Activated T-helper 1 cell treated with anti-CD3 and anti-CD28 coated beads, Interleukin-12 subunit alpha, Interleukin-12 subunit beta, Interleukin-2, Interleukin-4 antibody, amounts not matched to agents 30 ng/mL and 10 ng/mL and 1 ng/mL, durations not matched to agents 14 hours and 24 hours and 36 hours (primary cell): ENCODE data around the gene MLN. TPM values are rescaled to one million over a fixed set of nuclear protein-coding genes. Genes with fewer than 3 reads are reported as not detected.

Experiments used
- DNase-seq: peaks from one replicate; pipeline ENCODE4 v3.0.0; 2021; ENCODE audit warnings: low spot score
- H3K27ac Mint-ChIP-seq: one replicate; pipeline ENCODE4 v1.8.0; 2021; ENCODE audit warnings: mild to moderate bottlenecking, mixed read lengths
- H3K27me3 Mint-ChIP-seq: one replicate; pipeline ENCODE4 v1.8.0; 2022; ENCODE audit warnings: mild to moderate bottlenecking, moderate library complexity, mixed read lengths; ENCODE audit not compliant: insufficient read depth
- H3K36me3 Mint-ChIP-seq: one replicate; pipeline ENCODE4 v1.8.0; 2021; ENCODE audit warnings: low read depth, mixed read lengths
- H3K4me1 Mint-ChIP-seq: one replicate; pipeline ENCODE4 v1.8.0; 2021; ENCODE audit warnings: low read depth, mixed read lengths
- H3K4me3 Mint-ChIP-seq: one replicate; pipeline ENCODE4 v1.8.0; 2021; ENCODE audit warnings: mild to moderate bottlenecking, moderate library complexity, mixed read lengths
- H3K9me3 Mint-ChIP-seq: one replicate; pipeline ENCODE4 v1.8.0; 2021; ENCODE audit warnings: mixed read lengths
- intact Hi-C: fragments of 100-400 bp; cut with micrococcal nuclease; formaldehyde crosslinking; loops from one replicate; pipeline ENCODE4 v1.15.1; 2024
- total RNA-seq: library from RNA; stranded (reverse); gene quantifications from 2 replicates; pipeline ENCODE4 v1.2.3, GENCODE V29; 2022

MLN gene
- total RNA-seq, 1 donor from 2014 or later: not detected

DNA sequence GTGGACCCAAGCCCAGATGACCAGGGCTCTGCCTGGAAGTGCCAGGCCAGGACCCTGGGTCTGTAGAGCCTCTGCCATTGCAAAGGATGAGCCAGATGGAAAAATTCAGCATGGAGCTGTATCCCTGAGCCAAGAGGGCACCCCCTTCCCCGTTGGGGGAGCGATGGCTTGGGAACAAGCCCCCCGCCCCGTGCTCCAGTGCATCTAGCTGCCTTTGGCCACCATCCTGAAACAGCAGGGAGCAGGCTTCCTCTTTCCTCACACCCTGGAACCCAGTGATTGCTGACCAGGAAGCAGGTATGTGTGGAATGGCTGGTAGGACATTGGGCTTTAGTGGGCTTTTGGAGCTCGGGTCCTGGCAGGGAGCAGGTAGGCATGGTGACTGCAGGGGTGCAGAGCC is 2.2 kb downstream of the MLN start:
- Mint-ChIP-seq H3K4me3 (no peak overlapping the region), H3K27ac (no peak overlapping the region), H3K27me3 (peaks cover 11% of the 10 kb centered on the region), H3K4me1 (no peaks in the 10 kb centered on the region), H3K36me3 (no peaks in the 10 kb centered on the region), H3K9me3 (no peaks in the 10 kb centered on the region)
- no peak for DNase-seq
- intact Hi-C loops: no loop called here

- Mint-ChIP-seq H3K27ac (no peak overlapping the region), H3K36me3 (no peaks in the 10 kb centered on the region), H3K4me3 (no peak overlapping the region), H3K27me3 (peaks cover 11% of the 10 kb centered on the region), H3K9me3 (no peaks in the 10 kb centered on the region), H3K4me1 (no peaks in the 10 kb centered on the region)
- no peak for DNase-seq
- intact Hi-C loops: no loop called here
Measured at GRCh38 chr6:33800248-33800969, 3.4 kb downstream of the MLN start.

- intact Hi-C loops: no loop called here
- no peak for DNase-seq
- Mint-ChIP-seq H3K27ac (no peak overlapping the region), H3K4me3 (no peak overlapping the region), H3K36me3 (no peaks in the 10 kb centered on the region), H3K4me1 (no peaks in the 10 kb centered on the region), H3K27me3 (peaks cover 11% of the 10 kb centered on the region), H3K9me3 (no peaks in the 10 kb centered on the region)
Measured at GRCh38 chr6:33799454-33800113, 4.2 kb downstream of the MLN start.

DNA sequence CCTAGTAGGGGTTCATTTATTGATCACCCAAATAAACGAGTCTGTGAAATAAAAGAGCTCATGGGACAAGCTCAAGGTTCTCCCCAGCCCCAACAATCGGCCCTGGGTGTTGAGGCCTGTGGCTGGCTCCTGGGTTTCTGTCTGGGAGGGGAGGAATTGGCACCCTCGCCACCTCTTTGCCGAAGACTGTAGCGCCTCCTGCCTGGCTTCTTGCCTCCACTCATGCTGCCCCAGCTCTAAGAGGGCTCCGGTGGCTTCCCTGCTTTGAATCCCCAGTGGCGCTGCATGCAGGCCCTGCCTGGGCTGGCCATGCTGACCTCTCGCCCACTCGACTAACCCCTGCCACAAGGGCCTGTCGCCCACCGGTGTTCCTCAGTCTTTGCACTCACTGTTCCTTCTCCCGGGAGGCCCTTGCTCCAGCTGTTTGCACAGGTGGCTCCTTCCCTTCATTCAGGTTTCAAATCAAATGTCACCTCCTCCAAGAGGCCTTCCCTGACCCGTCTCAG is 5.4 kb downstream of the MLN start:
- intact Hi-C loops: no loop called here
- H3K4me1 Mint-ChIP-seq: no peaks in the 10 kb centered on the region
- no peaks in the 10 kb centered on the region for H3K36me3 Mint-ChIP-seq
- H3K27ac Mint-ChIP-seq: no peak overlapping the region
- H3K27me3 Mint-ChIP-seq: peaks cover 12% of the 10 kb centered on the region
- H3K4me3 Mint-ChIP-seq: no peak overlapping the region
- no peaks in the 10 kb centered on the region for H3K9me3 Mint-ChIP-seq
- no peak for DNase-seq

DNA sequence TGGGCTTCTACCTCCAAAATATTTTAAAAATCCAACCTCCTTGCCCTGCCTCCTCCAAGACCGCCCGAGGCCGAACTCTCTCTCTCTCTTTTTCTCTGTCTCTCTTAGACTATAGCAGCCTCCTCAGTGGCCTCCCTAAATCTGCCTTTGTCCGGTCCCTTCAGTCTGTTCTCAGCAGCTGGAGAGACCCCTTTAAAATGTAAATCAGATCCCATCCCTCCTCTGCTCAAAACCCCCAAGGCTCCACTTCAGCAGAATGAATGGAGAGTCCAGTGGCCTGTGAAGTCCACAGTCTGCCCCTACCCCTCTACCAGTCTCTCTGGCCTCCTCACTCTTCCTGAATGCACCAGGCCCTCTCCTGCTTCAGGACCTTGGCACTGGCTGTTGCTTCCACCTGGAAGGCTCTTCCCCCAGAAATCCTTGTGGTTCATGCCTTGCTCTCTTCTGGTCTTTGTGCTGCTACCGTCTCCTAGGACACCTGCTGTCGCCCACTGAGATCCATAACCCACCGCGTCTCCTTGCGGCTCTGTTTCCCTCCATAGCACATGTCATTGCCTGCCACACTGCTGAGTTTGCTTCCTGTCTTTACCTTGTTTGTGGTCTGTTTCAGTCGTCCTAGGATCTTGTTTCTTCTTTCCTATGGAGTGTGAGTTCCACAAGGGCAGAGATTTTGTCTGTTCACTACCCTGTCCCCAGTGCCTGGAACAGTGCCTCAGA is 6.0 kb downstream of the MLN start:
- no peak overlapping the region for H3K27ac Mint-ChIP-seq
- no peaks in the 10 kb centered on the region for H3K4me1 Mint-ChIP-seq
- no peak overlapping the region for H3K4me3 Mint-ChIP-seq
- H3K9me3 Mint-ChIP-seq: no peaks in the 10 kb centered on the region
- H3K27me3 Mint-ChIP-seq: peaks cover 14% of the 10 kb centered on the region
- intact Hi-C loops: no loop called here
- no peaks in the 10 kb centered on the region for H3K36me3 Mint-ChIP-seq
- no peak for DNase-seq

DNA sequence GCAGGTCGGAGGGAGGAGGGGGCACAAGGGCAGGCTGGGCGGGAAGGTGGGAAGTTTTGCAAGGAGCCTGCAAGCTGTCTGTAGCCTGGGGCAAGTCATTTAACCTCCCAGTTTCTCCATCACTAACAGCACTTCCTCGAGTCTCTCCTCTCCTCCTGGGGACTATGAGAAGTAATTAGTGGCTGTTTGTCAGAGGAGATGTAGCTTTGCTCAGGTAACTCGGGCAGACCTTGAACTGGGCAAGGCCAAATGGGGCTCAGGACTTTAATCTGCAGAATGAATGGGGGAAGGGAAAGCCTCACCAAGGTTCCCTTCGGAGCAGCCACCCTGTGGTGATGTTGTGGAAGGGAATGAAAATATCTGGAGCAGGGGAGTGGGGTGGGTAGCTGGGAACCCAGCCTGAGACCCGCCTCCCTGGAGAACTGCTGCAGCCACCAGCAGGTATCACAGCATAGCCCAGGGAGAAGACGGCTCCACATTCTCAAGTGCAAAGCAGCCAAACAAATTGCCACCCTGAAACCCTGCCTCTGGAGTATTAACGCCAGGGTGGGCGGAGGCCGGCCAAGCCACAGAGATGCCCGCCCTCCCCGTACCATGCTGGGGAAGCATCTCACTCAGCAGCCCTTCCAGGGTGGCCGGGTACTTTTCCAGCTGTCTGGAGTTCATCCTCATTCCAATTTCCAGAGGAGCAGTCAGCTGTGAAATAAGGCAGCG is 8.7 kb downstream of the MLN start:
- peaks cover 12% of the 10 kb centered on the region for H3K27me3 Mint-ChIP-seq
- no peak overlapping the region for H3K27ac Mint-ChIP-seq
- DNase-seq: no peak
- no peaks in the 10 kb centered on the region for H3K4me1 Mint-ChIP-seq
- intact Hi-C loops: no loop called here
- H3K36me3 Mint-ChIP-seq: no peaks in the 10 kb centered on the region
- H3K9me3 Mint-ChIP-seq: no peaks in the 10 kb centered on the region
- no peak overlapping the region for H3K4me3 Mint-ChIP-seq

- no peaks in the 10 kb centered on the region for H3K9me3 Mint-ChIP-seq
- H3K36me3 Mint-ChIP-seq: peaks cover under 1% of the 10 kb centered on the region
- H3K4me3 Mint-ChIP-seq: no peak overlapping the region
- DNase-seq: no peak
- H3K4me1 Mint-ChIP-seq: peaks cover 10% of the 10 kb centered on the region
- H3K27ac Mint-ChIP-seq: no peak overlapping the region
- intact Hi-C loops: no loop called here
- H3K27me3 Mint-ChIP-seq: peaks cover 7% of the 10 kb centered on the region
Measured at GRCh38 chr6:33792981-33793380, 10.8 kb downstream of the MLN start.

DNA sequence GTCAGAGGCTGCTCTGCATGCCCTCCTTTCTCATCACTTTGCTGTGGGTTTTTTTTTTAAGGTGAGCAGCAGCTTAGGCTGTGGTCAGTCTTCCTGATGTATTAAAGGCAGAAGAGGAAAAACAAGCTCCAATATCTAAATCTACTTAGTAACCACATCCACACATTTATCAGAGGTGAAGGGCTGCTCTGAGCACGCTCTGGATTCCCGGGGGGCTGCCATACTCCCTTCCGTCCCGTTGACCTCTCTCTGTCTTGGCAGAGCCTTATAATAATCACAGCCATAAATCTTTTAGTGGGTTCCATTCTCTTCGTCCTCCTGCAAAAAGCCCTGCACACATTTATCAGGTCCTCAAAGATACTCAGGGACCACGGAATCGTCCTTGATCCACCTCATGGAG is 12.2 kb downstream of the MLN start:
- Mint-ChIP-seq H3K4me3 (no peak overlapping the region), H3K4me1 (peaks cover 23% of the 10 kb centered on the region), H3K27me3 (peaks cover 7% of the 10 kb centered on the region), H3K27ac (no peak overlapping the region), H3K36me3 (peaks cover 2% of the 10 kb centered on the region), H3K9me3 (no peaks in the 10 kb centered on the region)
- intact Hi-C loops: no loop called here
- no peak for DNase-seq

GRCh38 chr6:33790910-33791309 is 12.9 kb downstream of the MLN start:
- no peak overlapping the region for H3K27ac Mint-ChIP-seq
- no peak for DNase-seq
- intact Hi-C loops: no loop called here
- H3K27me3 Mint-ChIP-seq: peaks cover 7% of the 10 kb centered on the region
- no peak overlapping the region for H3K4me3 Mint-ChIP-seq
- peaks cover 9% of the 10 kb centered on the region for H3K36me3 Mint-ChIP-seq
- no peaks in the 10 kb centered on the region for H3K9me3 Mint-ChIP-seq
- H3K4me1 Mint-ChIP-seq: peaks cover 30% of the 10 kb centered on the region

GRCh38 chr6:33790379-33790778 is 13.4 kb downstream of the MLN start:
- Mint-ChIP-seq H3K27me3 (peaks cover 7% of the 10 kb centered on the region), H3K27ac (peak overlapping the region; percentile 25), H3K36me3 (peaks cover 11% of the 10 kb centered on the region), H3K4me1 (peaks cover 35% of the 10 kb centered on the region), H3K4me3 (peak overlapping the region; percentile 21), H3K9me3 (no peaks in the 10 kb centered on the region)
- intact Hi-C loops: no loop called here
- no peak for DNase-seq

GRCh38 chr6:33789550-33789895 is 14.3 kb downstream of the MLN start:
- peak overlapping the region; percentile 84 for H3K4me3 Mint-ChIP-seq
- peaks cover 19% of the 10 kb centered on the region for H3K36me3 Mint-ChIP-seq
- H3K9me3 Mint-ChIP-seq: no peaks in the 10 kb centered on the region
- peak overlapping the region; percentile 77 for H3K27ac Mint-ChIP-seq
- peaks cover 43% of the 10 kb centered on the region for H3K4me1 Mint-ChIP-seq
- intact Hi-C loops: loop anchor here (1.0 to 10.0 kb wide), 12 partner anchors 23 to 738 kb away; partner anchors contain the start of genes BAK1, CUTA, KIFC1 and NUDT3
- no peak for DNase-seq
- peaks cover 7% of the 10 kb centered on the region for H3K27me3 Mint-ChIP-seq

GRCh38 chr6:33788694-33789549 is 14.9 kb downstream of the MLN start, which contains the start of gene LEMD2:
Gene LEMD2 (minus strand): TSS chr6:33789130. CDS start chr6:33789116, 14 bp downstream.
- Mint-ChIP-seq H3K9me3 (no peaks in the 10 kb centered on the region), H3K4me3 (peak within 1 kb of the TSS; percentile 93), H3K27ac (peak within 1 kb of the TSS; percentile 96), H3K27me3 (peaks cover 3% of the 10 kb centered on the region), H3K36me3 (peaks cover 22% of the 10 kb centered on the region), H3K4me1 (peaks cover 43% of the 10 kb centered on the region)
- peak; percentile 92 for DNase-seq
- intact Hi-C loops: loop anchor here (1.0 to 10.0 kb wide), 15 partner anchors 24 to 738 kb away; partner anchors contain the start of genes BAK1, CUTA, ITPR3 and KIFC1
